ENCODE results near the gene VPREB3.

Gene VPREB3

DNA sequence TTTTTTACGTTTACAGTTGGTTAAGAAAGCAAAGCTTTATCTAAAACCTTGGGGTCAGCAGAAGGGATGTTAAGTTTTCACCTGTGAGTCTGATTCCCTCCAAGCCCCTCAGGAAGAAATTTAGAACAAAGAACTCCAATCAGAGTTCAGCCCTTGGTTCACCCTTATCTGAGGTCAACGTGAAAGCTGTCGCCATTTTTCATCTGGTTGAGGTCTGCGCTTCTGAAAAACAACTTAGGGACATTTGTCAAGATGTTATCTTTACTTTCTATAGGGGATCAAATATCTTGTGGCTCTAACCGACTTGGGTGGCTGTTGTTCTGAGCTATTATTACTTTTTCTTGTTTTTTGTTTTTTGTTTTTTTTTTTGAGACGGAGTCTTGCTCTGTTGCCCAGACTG lies 33.4 kb downstream of the VPREB3 start:
- no peak for DNase-seq (ENCODE audit: low read depth)
- no peak overlapping the region for H3K4me3 ChIP-seq (ENCODE audit: low read depth, low read length)
- TF ChIP-seq, protein P1, sequence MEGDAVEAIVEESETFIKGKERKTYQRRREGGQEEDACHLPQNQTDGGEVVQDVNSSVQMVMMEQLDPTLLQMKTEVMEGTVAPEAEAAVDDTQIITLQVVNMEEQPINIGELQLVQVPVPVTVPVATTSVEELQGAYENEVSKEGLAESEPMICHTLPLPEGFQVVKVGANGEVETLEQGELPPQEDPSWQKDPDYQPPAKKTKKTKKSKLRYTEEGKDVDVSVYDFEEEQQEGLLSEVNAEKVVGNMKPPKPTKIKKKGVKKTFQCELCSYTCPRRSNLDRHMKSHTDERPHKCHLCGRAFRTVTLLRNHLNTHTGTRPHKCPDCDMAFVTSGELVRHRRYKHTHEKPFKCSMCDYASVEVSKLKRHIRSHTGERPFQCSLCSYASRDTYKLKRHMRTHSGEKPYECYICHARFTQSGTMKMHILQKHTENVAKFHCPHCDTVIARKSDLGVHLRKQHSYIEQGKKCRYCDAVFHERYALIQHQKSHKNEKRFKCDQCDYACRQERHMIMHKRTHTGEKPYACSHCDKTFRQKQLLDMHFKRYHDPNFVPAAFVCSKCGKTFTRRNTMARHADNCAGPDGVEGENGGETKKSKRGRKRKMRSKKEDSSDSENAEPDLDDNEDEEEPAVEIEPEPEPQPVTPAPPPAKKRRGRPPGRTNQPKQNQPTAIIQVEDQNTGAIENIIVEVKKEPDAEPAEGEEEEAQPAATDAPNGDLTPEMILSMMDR (IDR thresholded peaks at IDR 0.05; ENCODE audit: insufficient read depth, low read depth, low read length, missing control alignments), result no peak

DNA sequence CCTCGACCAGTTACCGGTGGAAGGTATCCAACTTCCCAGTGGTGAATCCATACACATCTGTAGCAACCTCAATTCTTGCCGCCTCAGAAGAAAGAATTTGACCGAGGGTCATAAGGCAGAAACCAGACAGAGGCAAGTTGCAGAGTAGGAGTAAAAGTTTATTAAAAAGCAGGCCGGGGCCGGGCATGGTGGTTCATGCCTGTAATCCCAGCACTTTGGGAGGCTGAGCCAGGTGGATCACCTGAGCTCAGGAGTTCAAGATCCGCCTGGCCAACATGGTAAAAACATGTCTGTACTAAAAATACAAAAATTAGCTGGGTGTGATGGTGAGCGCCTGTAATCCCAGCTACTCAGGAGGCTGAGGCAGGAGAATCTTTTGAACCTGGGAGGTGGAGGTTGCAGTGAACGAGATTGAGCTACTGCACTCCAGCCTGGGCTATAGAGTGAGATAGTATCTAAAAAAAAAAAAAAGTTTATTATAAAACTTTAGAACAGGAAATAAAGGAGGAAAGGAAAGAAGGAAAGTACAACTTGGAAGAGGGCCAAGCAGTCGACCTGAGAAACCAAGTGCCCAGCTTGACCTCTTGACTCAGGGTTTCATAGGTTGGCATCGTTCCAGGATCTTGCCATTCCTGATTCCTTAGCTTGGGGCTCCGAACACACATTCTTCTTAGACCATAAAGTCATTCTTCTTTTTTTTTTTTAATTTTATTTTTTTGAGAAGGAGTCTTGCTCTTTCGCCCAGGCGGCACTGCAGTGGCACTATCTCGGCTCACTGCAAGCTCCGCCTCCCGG lies 35.7 kb downstream of the VPREB3 start:
- DNase-seq (ENCODE audit: low read depth), result no peak
- TF ChIP-seq, protein P1 (IDR thresholded peaks at IDR 0.05; ENCODE audit: insufficient read depth, low read depth, low read length, missing control alignments), result no peak
- no peak overlapping the region for H3K4me3 ChIP-seq (ENCODE audit: low read depth, low read length)

DNA sequence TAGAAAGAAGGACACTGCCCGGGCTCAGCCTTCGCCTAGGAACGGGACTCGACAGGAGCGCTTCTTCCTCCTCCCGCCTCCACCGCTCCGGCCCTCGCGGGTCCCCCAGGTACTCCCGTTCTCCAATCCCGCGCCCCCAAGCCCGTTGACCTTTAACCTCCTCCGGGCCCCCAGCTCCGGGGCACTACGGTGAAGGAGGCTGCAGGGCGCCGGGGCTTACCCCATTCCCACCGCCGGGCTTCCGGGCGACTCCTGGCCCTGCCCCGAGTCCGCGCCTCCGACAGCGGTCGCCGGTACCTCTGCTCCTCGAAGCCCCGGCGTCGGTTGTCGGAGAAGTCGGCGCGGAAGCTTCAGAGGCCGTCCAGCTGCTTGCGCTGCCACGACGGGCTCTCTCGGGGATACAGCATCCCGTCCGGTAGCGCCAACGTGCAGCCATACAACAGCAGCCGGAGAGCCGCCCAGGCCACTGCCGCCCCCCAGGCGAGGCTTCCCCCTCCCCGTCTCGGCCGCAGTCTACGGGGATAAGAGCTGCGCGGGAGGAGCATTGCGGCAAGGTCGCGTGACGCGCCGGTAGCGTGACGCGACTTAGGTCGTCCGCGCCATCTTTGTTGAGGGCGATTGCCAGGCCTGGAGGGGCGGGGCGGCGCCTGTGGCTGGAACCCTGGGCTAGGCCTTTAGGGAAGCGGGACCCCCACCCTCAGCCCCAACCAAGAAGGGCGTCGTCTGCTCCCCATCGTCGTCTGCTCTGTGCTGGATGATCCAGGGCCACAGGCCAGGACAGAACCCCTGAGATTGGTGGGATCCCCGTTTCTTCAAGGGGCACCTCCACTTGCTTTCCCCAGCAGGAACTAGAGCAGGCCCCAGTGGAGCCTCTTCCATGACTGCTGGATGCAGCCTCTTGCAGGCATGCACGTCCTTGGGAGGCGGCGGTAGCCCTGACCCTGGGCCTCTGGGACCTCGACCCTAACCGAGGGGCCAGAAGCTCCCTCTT lies 37.1 kb downstream of the VPREB3 start:
- DNase-seq (ENCODE audit: low read depth), result peak; percentile 92
- peak overlapping the region; percentile 95 for H3K4me3 ChIP-seq (ENCODE audit: low read depth, low read length)
- TF ChIP-seq, protein P1 (IDR thresholded peaks at IDR 0.05; ENCODE audit: insufficient read depth, low read depth, low read length, missing control alignments), result no peak

DNA sequence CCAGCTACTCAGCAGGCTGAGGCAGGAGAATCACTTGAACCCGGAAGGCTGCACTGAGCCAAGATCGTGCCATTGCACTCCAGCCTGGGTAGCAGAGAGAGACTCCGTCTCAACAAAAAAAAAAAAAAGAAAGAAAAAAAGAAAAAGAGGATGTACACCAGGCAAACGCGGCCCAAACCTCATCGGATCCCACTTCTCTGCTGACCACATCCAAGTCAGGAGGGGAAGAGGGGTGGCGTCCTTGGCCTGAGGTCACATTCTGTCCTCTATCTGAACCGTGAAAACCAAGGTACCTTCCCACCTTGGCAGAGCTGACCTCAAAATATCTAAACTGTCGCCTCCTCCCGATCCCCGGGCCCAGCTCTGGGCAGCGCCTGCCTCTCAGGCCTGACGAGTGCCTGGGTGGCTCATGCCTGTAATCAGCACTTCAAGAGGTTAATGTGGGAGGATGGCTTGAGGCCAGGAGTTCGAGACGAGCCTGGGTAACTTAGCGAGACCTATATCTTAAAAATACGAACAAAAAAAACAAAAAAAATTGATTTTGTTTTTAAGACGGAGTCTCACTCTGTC lies 38.3 kb downstream of the VPREB3 start:
- TF ChIP-seq, protein P1 (IDR thresholded peaks at IDR 0.05; ENCODE audit: insufficient read depth, low read depth, low read length, missing control alignments), result no peak
- DNase-seq (ENCODE audit: low read depth), result no peak
- H3K4me3 ChIP-seq (ENCODE audit: low read depth, low read length), result peak overlapping the region; percentile 95

DNA sequence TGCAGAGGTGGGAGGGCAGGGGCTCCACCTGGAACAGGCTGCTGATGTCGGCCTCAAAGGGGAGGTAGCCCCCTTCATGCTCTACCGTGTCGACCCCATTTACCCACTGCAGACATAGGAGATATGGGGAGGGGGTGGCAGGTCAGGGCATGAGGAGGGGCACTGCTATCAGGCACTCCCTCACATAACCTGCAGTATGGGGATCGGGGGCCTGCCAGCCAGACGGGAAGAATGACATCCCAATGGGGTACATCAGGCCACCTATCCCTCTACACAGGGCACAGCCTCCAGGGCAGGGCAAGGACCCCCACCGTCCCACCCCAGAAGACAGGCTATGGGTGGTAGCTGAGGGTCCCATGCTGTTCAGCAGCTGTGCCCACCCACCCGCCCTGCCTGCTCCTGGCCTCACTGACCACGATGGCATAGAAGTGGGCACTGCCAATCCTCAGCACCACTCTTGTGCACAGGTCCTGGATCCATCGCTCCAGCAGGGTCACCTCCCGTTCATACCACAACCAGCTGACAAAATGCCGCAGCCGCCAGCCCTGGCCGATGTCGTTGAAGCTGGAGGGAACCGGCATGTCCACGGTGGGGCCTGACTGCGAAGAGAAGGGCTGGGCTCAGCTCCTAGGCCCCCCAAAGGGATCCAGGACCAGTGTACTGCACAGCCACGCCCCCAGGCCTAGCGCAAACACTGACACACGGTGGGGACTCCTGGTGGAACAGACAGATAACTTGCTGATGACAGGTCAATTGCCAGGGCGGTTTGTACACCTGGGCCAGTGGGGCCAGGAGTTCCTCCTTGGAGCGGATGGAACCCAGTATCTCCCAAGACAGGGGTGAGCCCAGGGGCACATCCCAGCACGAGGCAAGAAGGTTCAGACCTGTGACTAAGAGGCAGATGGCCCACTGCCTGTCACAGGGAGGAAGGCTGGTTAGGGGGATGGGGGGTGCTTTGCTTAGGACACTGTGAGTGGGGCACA lies 39.3 kb downstream of the VPREB3 start:
- DNase-seq (ENCODE audit: low read depth), result no peak
- TF ChIP-seq, protein P1 (IDR thresholded peaks at IDR 0.05; ENCODE audit: insufficient read depth, low read depth, low read length, missing control alignments), result no peak
- H3K4me3 ChIP-seq (ENCODE audit: low read depth, low read length), result no peak overlapping the region
